IMR-90 (cell line): ENCODE data around the gene LCN10. TPM values are rescaled to one million over a fixed set of nuclear protein-coding genes. Genes with fewer than 3 reads are reported as not detected.

Experiments
- ATAC-seq: fragments of 200-7000 bp; cut with Tn5 transposase; 2 replicates; pipeline ENCODE4 v1.9.1; 2020; ENCODE audit warnings: low read depth, mild to moderate bottlenecking, moderate library complexity
- BruUV-seq: library from RNA; stranded (reverse); fragments of 400-500 nt; replicated peaks from 2 replicates; lab custom pipeline; 2021; lab: Mats Ljungman, UMichigan
- CTCF ChIA-PET: fragments of 300-600 bp; formaldehyde crosslinking; extraction: SDS; loops from one replicate; lab custom pipeline; 2021; ENCODE audit warnings: antibody characterized with exemption; lab: Yijun Ruan, JAX
- POLR2A ChIA-PET: fragments of 300-600 bp; sonication (Branson Sonifier 250); formaldehyde crosslinking; loops from one replicate; lab custom pipeline; 2022; ENCODE audit warnings: antibody characterized with exemption; ENCODE audit not compliant: unreplicated experiment; lab: Charles Lee
- DNase-seq: peaks from one replicate; pipeline ENCODE4 v3.0.0; 2013
- H2AFZ ChIP-seq: replicated peaks from 2 replicates; pipeline ENCODE3; 2013; ENCODE audit warnings: low read length, mild to moderate bottlenecking; ENCODE audit not compliant: poor library complexity
- H2AK5ac ChIP-seq: 2 replicates; pipeline ENCODE4 v1.6.1; 2013; ENCODE audit warnings: low read depth, low read length, inconsistent platforms
- H2AK9ac ChIP-seq: replicated peaks from 2 replicates; pipeline ENCODE3; 2013; ENCODE audit warnings: mild to moderate bottlenecking, low read depth, low read length, moderate library complexity; ENCODE audit not compliant: poor library complexity
- H2BK120ac ChIP-seq: 2 replicates; pipeline ENCODE4 v1.6.1; 2013; ENCODE audit warnings: low read depth, low read length, inconsistent platforms
- H2BK15ac ChIP-seq: 3 replicates; pipeline ENCODE4 v1.6.1; 2013; ENCODE audit warnings: low read depth, low read length, inconsistent platforms
- H2BK20ac ChIP-seq: 2 replicates; pipeline ENCODE4 v1.6.1; 2013; ENCODE audit warnings: low read depth, mild to moderate bottlenecking, inconsistent platforms, low read length, moderate library complexity
- H2BK5ac ChIP-seq: 2 replicates; pipeline ENCODE4 v1.6.1; 2013; ENCODE audit warnings: mild to moderate bottlenecking, low read depth, low read length, inconsistent platforms; ENCODE audit not compliant: poor library complexity, severe bottlenecking
- H3K14ac ChIP-seq: replicated peaks from 2 replicates; pipeline ENCODE4 v1.6.1; 2013; ENCODE audit warnings: low read depth, low read length, inconsistent platforms
- H3K18ac ChIP-seq: 2 replicates; pipeline ENCODE4 v1.6.1; 2013; ENCODE audit warnings: low read depth, low read length, control low read depth
- H3K23ac ChIP-seq: 2 replicates; pipeline ENCODE4 v1.6.1; 2013; ENCODE audit warnings: low read depth, low read length, inconsistent platforms
- H3K27ac ChIP-seq: 2 replicates; pipeline ENCODE4 v1.5.1; 2013; ENCODE audit warnings: mild to moderate bottlenecking, control low read depth, low read length; ENCODE audit not compliant: insufficient read depth
- H3K27me3 ChIP-seq: 2 replicates; pipeline ENCODE4 v1.6.1; 2013; ENCODE audit warnings: low read length; ENCODE audit not compliant: control insufficient read depth, insufficient read depth
- H3K36me3 ChIP-seq: 2 replicates; pipeline ENCODE4 v1.6.1; 2013; ENCODE audit warnings: low read length, mixed read lengths; ENCODE audit not compliant: control insufficient read depth, insufficient read depth
- H3K4ac ChIP-seq: 2 replicates; pipeline ENCODE4 v1.6.1; 2013; ENCODE audit warnings: low read depth, low read length, inconsistent platforms
- H3K4me1 ChIP-seq: 2 replicates; pipeline ENCODE4 v1.6.1; 2013; ENCODE audit warnings: low read length, mixed read lengths; ENCODE audit not compliant: control insufficient read depth, insufficient read depth
- H3K4me2 ChIP-seq: 2 replicates; pipeline ENCODE4 v1.6.1; 2013; ENCODE audit warnings: low read depth, mild to moderate bottlenecking, control low read depth, low read length, moderate library complexity
- H3K4me3 ChIP-seq: 2 replicates; pipeline ENCODE4 v1.5.1; 2013; ENCODE audit warnings: low read depth, mild to moderate bottlenecking, control low read depth, low read length, moderate library complexity; ENCODE audit not compliant: insufficient read depth
- H3K56ac ChIP-seq: 2 replicates; pipeline ENCODE4 v1.6.1; 2013; ENCODE audit warnings: low read length, inconsistent platforms; ENCODE audit not compliant: insufficient read depth; ENCODE audit errors: extremely low read depth
- H3K79me1 ChIP-seq, 2 experiments: 2 replicates each; pipeline ENCODE4 v1.6.1; 2013; ENCODE audit warnings: low read length in 2 of 2, inconsistent platforms in 1 of 2, low read depth in 1 of 2
- H3K9ac ChIP-seq: 2 replicates; pipeline ENCODE4 v1.6.1; 2013; ENCODE audit warnings: low read depth, low read length, control low read depth
- H3K9me1 ChIP-seq: 2 replicates; pipeline ENCODE4 v1.6.1; 2013; ENCODE audit warnings: low read length, inconsistent platforms; ENCODE audit not compliant: insufficient read depth
- H3K9me3 ChIP-seq: 2 replicates; pipeline ENCODE4 v1.6.1; 2013; ENCODE audit warnings: low read length; ENCODE audit not compliant: control insufficient read depth, insufficient read depth
- H4K20me1 ChIP-seq: 2 replicates; pipeline ENCODE4 v1.6.1; 2013; ENCODE audit warnings: low read length, inconsistent platforms; ENCODE audit not compliant: insufficient read depth
- H4K5ac ChIP-seq: 2 replicates; pipeline ENCODE4 v1.6.1; 2013; ENCODE audit warnings: mild to moderate bottlenecking, low read depth, low read length, control low read depth
- H4K8ac ChIP-seq, 2 experiments: 2 replicates each; pipeline ENCODE4 v1.6.1; 2013; ENCODE audit warnings: low read depth in 2 of 2, low read length in 2 of 2, control low read depth in 1 of 2, inconsistent platforms in 1 of 2
- H4K91ac ChIP-seq: 2 replicates; pipeline ENCODE4 v1.6.1; 2013; ENCODE audit warnings: low read depth, low read length, inconsistent platforms; ENCODE audit not compliant: insufficient read depth
- BHLHE40 ChIP-seq: fragments of 150-350 bp; IDR thresholded peaks from 2 replicates; pipeline ENCODE4 v1.6.1; 2016; ENCODE audit warnings: mild to moderate bottlenecking, low read depth, low read length
- CEBPB ChIP-seq: IDR thresholded peaks from 2 replicates; pipeline ENCODE4 v1.6.1; 2012; ENCODE audit warnings: low read depth, low read length, improper control_type of control experiment
- CTCF ChIP-seq: conservative IDR thresholded peaks from 2 replicates; pipeline ENCODE4 v1.5.1; 2012; ENCODE audit warnings: mild to moderate bottlenecking, low read depth, low read length, improper control_type of control experiment
- ELK1 ChIP-seq: fragments of 150-350 bp; IDR thresholded peaks from 2 replicates; pipeline ENCODE4 v1.6.1; 2016; ENCODE audit warnings: low read depth, mild to moderate bottlenecking, low read length, moderate library complexity, borderline replicate concordance
- FOS ChIP-seq: fragments of 150-350 bp; IDR thresholded peaks from 2 replicates; pipeline ENCODE4 v1.6.1; 2016; ENCODE audit warnings: low read depth, low read length
- MAFK ChIP-seq: IDR thresholded peaks from 2 replicates; pipeline ENCODE4 v1.6.1; 2012; ENCODE audit warnings: low read depth, low read length, improper control_type of control experiment
- MAZ ChIP-seq: IDR thresholded peaks from 2 replicates; pipeline ENCODE4 v1.6.1; 2012; ENCODE audit warnings: low read depth, mild to moderate bottlenecking, low read length, improper control_type of control experiment, moderate library complexity, borderline replicate concordance
- MXI1 ChIP-seq: IDR thresholded peaks from 2 replicates; pipeline ENCODE4 v1.6.1; 2012; ENCODE audit warnings: low read depth, mild to moderate bottlenecking, low read length, moderate library complexity, borderline replicate concordance
- NFE2L2 ChIP-seq: fragments of 150-350 bp; IDR thresholded peaks from 2 replicates; pipeline ENCODE4 v1.6.1; 2016; ENCODE audit warnings: low read depth, mild to moderate bottlenecking, low read length
- RAD21 ChIP-seq: IDR thresholded peaks from 2 replicates; pipeline ENCODE4 v1.6.1; 2012; ENCODE audit warnings: low read length, improper control_type of control experiment
- RCOR1 ChIP-seq: IDR thresholded peaks from 2 replicates; pipeline ENCODE4 v1.6.1; 2012; ENCODE audit warnings: mild to moderate bottlenecking, low read length, improper control_type of control experiment; ENCODE audit not compliant: insufficient replicate concordance
- RFX5 ChIP-seq: IDR thresholded peaks from 2 replicates; pipeline ENCODE4 v1.8.0; 2012; ENCODE audit warnings: low read depth, mild to moderate bottlenecking, low read length, moderate library complexity
- SMC3 ChIP-seq: fragments of 150-350 bp; IDR thresholded peaks from 2 replicates; pipeline ENCODE4 v1.6.1; 2016; ENCODE audit warnings: low read depth, mild to moderate bottlenecking, antibody characterized with exemption, low read length, moderate library complexity
- WGBS, 2 experiments: methylation state at CpG; one replicate each; pipeline versions ENCODE4 v1.1.5 to v1.1.7; 2013; ENCODE audit warnings: missing lambda C conversion rate in 2 of 2; ENCODE audit not compliant: insufficient read length in 1 of 2; ENCODE audit errors: extremely low coverage in 2 of 2; 5-methylcytosine and 5-hydroxymethylcytosine counted together
- dilution Hi-C: fragments of 300-500 bp; cut with HindIII; formaldehyde crosslinking; loops from one replicate; pipeline ENCODE4 v1.14.3; 2018; ENCODE audit warnings: low sequenced_read_pairs; ENCODE audit not compliant: unreplicated experiment
- in situ Hi-C: fragments of 300-500 bp; cut with MboI; formaldehyde crosslinking; loops from 3 replicates; pipeline ENCODE4 v1.14.3; 2019; ENCODE audit warnings: low sequenced_read_pairs, inconsistent platforms, mixed read lengths
- intact Hi-C: fragments of 100-400 bp; cut with micrococcal nuclease; formaldehyde crosslinking; loops from 2 replicates; pipeline ENCODE4 v1.10.0; 2022
- polyA plus RNA-seq, 3 experiments: library from polyadenylated mRNA; depleted of rRNA; stranded (reverse); fragments of >200 nt; gene quantifications; 2 replicates each; pipeline ENCODE4 v1.2.3, GENCODE V29; 2012; ENCODE audit warnings: low replicate concordance in 1 of 3
- total RNA-seq: library from RNA; depleted of rRNA; stranded (reverse); fragments of >200 nt; gene quantifications from 2 replicates; pipeline ENCODE4 v1.2.3, GENCODE V29; 2012

LCN10 gene
- total and polyA plus RNA-seq, 2 of the 4 experiments (the other 2 are of a cell fraction), result not detected

- no peaks in the 10 kb centered on the region for H3K9me3 ChIP-seq
- H2AK5ac ChIP-seq, result no peak overlapping the region
- H2BK120ac ChIP-seq, result no peak overlapping the region
- H4K91ac ChIP-seq, result no peak overlapping the region
- in situ Hi-C loops (no loop called here), dilution Hi-C loops (no loop called here), intact Hi-C loops (no loop called here)
- no peak overlapping the region for H3K27ac ChIP-seq
- peaks cover 51% of the 10 kb centered on the region for H3K36me3 ChIP-seq
- H3K4me1 ChIP-seq, result peaks cover 21% of the 10 kb centered on the region
- peaks cover 81% of the 10 kb centered on the region for H4K20me1 ChIP-seq
- no peak overlapping the region for H3K9ac ChIP-seq
- H3K4ac ChIP-seq, result no peak overlapping the region
- TF ChIP-seq MAFK (no peak), CTCF (no peak), SMC3 (no peak), FOS (no peak), BHLHE40 (no peak), NFE2L2 (no peak), MXI1 (no peak), CEBPB (no peak), RCOR1 (no peak), ELK1 (no peak), RAD21 (no peak), MAZ (no peak), RFX5 (no peak)
- no peak for DNase-seq
- no peak overlapping the region for H3K18ac ChIP-seq
- peaks cover 13 to 58% of the 10 kb centered on the region in 2 experiments for H3K79me1 ChIP-seq
- no peak overlapping the region for H3K23ac ChIP-seq
- H2AK9ac ChIP-seq, result no peak overlapping the region
- 100% methylated on average over 2 of the region's 8 CpGs; no CpG with 5 or more reads in 1 of the 2 experiments for WGBS, 2 experiments
- no peak overlapping the region for H3K4me2 ChIP-seq
- no peaks in the 10 kb centered on the region for H3K27me3 ChIP-seq
- ATAC-seq, result no peak
- peaks cover 19% of the 10 kb centered on the region for H3K9me1 ChIP-seq
- no peak overlapping the region for H4K5ac ChIP-seq
- H4K8ac ChIP-seq, result no peak overlapping the region
- H3K14ac ChIP-seq, result no peak overlapping the region
- no peak overlapping the region for H2BK20ac ChIP-seq
- H2BK5ac ChIP-seq, result no peak overlapping the region
- ChIA-PET POLR2A (no interaction called here), CTCF (no interaction called here)
- H2AFZ ChIP-seq, result no peak overlapping the region
- H3K56ac ChIP-seq, result no peak overlapping the region
- H2BK15ac ChIP-seq, result no peak overlapping the region
- H3K4me3 ChIP-seq, result no peak overlapping the region
- no TSS peak for BruUV-seq
These were observed 18.8 kb downstream of the LCN10 start for GRCh38 chr9:136723989-136724388.
